ENCODE data around the gene CLRN2.

DNA sequence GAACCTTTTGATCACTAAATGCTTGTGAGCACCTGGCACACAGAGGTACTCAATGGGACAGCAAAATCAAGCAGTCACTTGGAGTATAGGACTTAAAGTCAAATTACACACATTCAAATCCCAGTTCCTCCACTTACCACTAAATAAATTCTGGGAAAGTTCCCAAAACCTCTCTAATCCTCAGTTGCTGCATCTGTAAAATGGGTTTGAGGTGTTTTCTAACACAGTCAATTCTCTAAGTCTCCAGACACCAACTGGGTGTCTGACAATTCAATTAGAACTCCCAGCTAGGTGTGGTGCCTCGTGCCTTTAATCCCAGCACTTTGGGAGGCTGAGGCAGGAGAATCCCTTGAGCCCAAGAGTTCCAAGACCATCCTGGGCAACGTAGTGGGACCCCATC lies 22.1 kb upstream of the CLRN2 start:
- TF ChIP-seq, protein P1, sequence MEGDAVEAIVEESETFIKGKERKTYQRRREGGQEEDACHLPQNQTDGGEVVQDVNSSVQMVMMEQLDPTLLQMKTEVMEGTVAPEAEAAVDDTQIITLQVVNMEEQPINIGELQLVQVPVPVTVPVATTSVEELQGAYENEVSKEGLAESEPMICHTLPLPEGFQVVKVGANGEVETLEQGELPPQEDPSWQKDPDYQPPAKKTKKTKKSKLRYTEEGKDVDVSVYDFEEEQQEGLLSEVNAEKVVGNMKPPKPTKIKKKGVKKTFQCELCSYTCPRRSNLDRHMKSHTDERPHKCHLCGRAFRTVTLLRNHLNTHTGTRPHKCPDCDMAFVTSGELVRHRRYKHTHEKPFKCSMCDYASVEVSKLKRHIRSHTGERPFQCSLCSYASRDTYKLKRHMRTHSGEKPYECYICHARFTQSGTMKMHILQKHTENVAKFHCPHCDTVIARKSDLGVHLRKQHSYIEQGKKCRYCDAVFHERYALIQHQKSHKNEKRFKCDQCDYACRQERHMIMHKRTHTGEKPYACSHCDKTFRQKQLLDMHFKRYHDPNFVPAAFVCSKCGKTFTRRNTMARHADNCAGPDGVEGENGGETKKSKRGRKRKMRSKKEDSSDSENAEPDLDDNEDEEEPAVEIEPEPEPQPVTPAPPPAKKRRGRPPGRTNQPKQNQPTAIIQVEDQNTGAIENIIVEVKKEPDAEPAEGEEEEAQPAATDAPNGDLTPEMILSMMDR (IDR thresholded peaks at IDR 0.05; ENCODE audit: insufficient read depth, low read length) = no peak
- TF ChIP-seq, protein P2, sequence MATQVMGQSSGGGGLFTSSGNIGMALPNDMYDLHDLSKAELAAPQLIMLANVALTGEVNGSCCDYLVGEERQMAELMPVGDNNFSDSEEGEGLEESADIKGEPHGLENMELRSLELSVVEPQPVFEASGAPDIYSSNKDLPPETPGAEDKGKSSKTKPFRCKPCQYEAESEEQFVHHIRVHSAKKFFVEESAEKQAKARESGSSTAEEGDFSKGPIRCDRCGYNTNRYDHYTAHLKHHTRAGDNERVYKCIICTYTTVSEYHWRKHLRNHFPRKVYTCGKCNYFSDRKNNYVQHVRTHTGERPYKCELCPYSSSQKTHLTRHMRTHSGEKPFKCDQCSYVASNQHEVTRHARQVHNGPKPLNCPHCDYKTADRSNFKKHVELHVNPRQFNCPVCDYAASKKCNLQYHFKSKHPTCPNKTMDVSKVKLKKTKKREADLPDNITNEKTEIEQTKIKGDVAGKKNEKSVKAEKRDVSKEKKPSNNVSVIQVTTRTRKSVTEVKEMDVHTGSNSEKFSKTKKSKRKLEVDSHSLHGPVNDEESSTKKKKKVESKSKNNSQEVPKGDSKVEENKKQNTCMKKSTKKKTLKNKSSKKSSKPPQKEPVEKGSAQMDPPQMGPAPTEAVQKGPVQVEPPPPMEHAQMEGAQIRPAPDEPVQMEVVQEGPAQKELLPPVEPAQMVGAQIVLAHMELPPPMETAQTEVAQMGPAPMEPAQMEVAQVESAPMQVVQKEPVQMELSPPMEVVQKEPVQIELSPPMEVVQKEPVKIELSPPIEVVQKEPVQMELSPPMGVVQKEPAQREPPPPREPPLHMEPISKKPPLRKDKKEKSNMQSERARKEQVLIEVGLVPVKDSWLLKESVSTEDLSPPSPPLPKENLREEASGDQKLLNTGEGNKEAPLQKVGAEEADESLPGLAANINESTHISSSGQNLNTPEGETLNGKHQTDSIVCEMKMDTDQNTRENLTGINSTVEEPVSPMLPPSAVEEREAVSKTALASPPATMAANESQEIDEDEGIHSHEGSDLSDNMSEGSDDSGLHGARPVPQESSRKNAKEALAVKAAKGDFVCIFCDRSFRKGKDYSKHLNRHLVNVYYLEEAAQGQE (IDR thresholded peaks at IDR 0.05; ENCODE audit: insufficient replicate concordance, low read depth) = no peak

All from HL-60 (cell line).